ENCODE measurements around the gene UBA1.

UBA1 gene

GRCh38 chrX:47151435-47151834 lies 42.2 kb upstream of the UBA1 start:
- TF ChIP-seq PAX5 (IDR thresholded peaks at IDR 0.05; ENCODE audit: insufficient read depth, low read length, severe bottlenecking) (no peak), POLR2AphosphoS5 (IDR thresholded peaks at IDR 0.05; ENCODE audit: low read depth, low read length) (no peak), POLR2A (IDR thresholded peaks at IDR 0.05; ENCODE audit: low read depth, low read length) (no peak), POU2F2 (IDR thresholded peaks at IDR 0.05; ENCODE audit: low read depth, low read length) (no peak), SPI1 (IDR thresholded peaks at IDR 0.05; ENCODE audit: low read depth, low read length) (no peak), TAF1 (IDR thresholded peaks at IDR 0.05; ENCODE audit: low read depth, low read length) (no peak)
- DNase-seq (ENCODE audit: insufficient read length, low spot score) (no peak), FAIRE-seq (no peak)

DNA sequence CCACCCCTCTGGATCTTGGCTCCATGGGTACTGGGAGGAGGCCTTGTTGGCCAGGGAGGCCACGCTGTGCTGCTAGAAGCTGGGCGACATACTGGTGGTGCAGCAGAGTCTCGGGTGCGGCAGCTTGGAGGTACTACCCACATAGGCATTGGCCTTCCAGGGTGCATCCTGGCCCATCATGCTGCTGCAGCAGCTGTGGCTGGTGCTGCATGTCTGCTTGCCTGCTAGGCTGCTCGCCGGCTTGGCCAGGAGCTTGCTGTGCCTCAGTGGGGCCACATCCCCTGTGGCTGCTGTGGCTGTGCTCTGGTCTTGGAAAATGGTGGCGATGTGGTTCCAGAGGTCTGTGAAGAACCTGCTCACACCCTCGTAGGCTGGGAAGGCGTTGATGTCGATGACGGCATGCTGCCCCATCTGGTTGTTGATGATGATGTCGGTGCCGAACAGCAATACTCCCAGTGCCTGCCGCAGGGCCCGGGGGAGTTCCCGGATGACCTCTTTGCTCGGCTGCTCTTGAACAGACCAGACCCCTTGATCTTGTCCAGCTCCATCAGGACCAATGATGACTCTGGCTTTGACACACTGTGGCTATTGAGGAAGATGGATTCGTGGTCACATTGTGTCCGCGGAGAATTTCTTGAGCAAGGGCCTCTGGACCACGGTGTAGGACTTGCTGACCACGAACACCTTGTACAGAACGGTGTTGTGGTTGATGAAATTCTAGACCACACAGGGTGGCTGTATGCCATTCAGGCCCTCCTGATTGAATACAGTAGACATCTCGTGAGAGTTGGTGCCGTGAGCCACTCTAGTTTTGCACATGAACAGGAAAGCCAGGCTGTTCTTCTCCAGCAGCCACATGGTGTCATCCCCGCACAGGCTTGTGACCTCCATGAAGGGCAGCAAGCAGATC lies 36.8 kb upstream of the UBA1 start:
- DNase-seq (ENCODE audit: insufficient read length, low spot score) (no peak), FAIRE-seq (no peak)
- no peak for TF ChIP-seq POU2F2 (IDR thresholded peaks at IDR 0.05; ENCODE audit: low read depth, low read length)
- TF ChIP-seq POLR2AphosphoS5 (IDR thresholded peaks at IDR 0.05; ENCODE audit: low read depth, low read length) = no peak
- TF ChIP-seq SPI1 (IDR thresholded peaks at IDR 0.05; ENCODE audit: low read depth, low read length) = no peak
- no peak for TF ChIP-seq TAF1 (IDR thresholded peaks at IDR 0.05; ENCODE audit: low read depth, low read length)
- TF ChIP-seq PAX5 (IDR thresholded peaks at IDR 0.05; ENCODE audit: insufficient read depth, low read length, severe bottlenecking) = no peak
- no peak for TF ChIP-seq POLR2A (IDR thresholded peaks at IDR 0.05; ENCODE audit: low read depth, low read length)

DNA sequence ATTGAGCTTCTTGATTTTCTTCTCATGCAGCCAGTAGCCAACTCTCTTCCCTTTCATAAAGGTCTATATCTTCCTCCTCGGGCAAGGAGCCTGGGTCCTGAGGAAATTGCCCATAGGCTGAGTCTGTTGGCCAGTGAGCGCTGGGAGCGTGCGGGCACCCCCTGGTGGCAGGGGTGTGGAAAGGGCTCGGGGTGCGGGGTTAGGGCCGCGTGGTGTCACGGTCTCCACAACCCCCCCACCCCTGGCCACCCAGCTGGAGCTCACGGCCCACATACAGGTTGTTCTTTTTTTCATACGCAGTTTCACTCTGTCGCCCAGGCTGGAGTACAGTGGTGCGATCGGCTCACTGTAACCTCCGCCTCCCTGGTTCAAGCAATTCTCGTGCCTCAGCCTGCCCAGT lies 35.5 kb upstream of the UBA1 start:
- FAIRE-seq (no peak), DNase-seq (ENCODE audit: insufficient read length, low spot score) (no peak)
- TF ChIP-seq PAX5 (IDR thresholded peaks at IDR 0.05; ENCODE audit: insufficient read depth, low read length, severe bottlenecking) = no peak
- no peak for TF ChIP-seq POLR2AphosphoS5 (IDR thresholded peaks at IDR 0.05; ENCODE audit: low read depth, low read length)
- no peak for TF ChIP-seq POU2F2 (IDR thresholded peaks at IDR 0.05; ENCODE audit: low read depth, low read length)
- no peak; the same call in 1 of the 2 replicates for TF ChIP-seq POLR2A (IDR thresholded peaks at IDR 0.05; ENCODE audit: low read depth, low read length)
- TF ChIP-seq SPI1 (IDR thresholded peaks at IDR 0.05; ENCODE audit: low read depth, low read length) = no peak
- no peak for TF ChIP-seq TAF1 (IDR thresholded peaks at IDR 0.05; ENCODE audit: low read depth, low read length)

GRCh38 chrX:47158781-47159180 lies 34.8 kb upstream of the UBA1 start:
- TF ChIP-seq PAX5 (IDR thresholded peaks at IDR 0.05; ENCODE audit: insufficient read depth, low read length, severe bottlenecking) (no peak), POU2F2 (IDR thresholded peaks at IDR 0.05; ENCODE audit: low read depth, low read length) (no peak), POLR2A (IDR thresholded peaks at IDR 0.05; ENCODE audit: low read depth, low read length) (no peak), SPI1 (IDR thresholded peaks at IDR 0.05; ENCODE audit: low read depth, low read length) (no peak), POLR2AphosphoS5 (IDR thresholded peaks at IDR 0.05; ENCODE audit: low read depth, low read length) (no peak), TAF1 (IDR thresholded peaks at IDR 0.05; ENCODE audit: low read depth, low read length) (no peak)
- DNase-seq (ENCODE audit: insufficient read length, low spot score) = no peak
- FAIRE-seq = no peak

DNA sequence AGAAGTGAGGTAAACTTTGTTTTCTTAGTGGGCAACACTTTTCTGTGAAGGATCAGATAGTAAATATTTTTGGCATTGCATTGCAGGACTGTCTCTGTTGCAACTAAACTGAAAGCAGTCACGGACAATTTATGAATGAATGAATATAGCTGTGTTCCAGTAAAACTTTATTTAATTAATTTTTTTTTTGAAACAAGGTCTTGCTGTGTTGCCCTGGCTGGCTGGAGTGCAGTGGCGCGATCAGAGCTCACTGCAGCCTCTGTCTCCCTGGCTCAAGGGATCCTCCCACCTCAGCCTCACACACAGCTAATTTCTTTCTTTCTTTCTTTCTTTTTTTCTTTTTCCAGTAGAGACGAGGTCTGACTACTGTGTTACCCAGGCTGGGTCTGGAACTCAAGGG lies 32.8 kb upstream of the UBA1 start:
- DNase-seq (ENCODE audit: insufficient read length, low spot score) (no peak), FAIRE-seq (no peak)
- no peak for TF ChIP-seq POLR2A (IDR thresholded peaks at IDR 0.05; ENCODE audit: low read depth, low read length)
- TF ChIP-seq SPI1 (IDR thresholded peaks at IDR 0.05; ENCODE audit: low read depth, low read length) = no peak

GRCh38 chrX:47162927-47163583 lies 30.6 kb upstream of the UBA1 start:
- no peak for DNase-seq (ENCODE audit: insufficient read length, low spot score)
- no peak for FAIRE-seq
- TF ChIP-seq SPI1 (IDR thresholded peaks at IDR 0.05; ENCODE audit: low read depth, low read length) = no peak
- TF ChIP-seq TAF1 (IDR thresholded peaks at IDR 0.05; ENCODE audit: low read depth, low read length) = no peak
- TF ChIP-seq POU2F2 (IDR thresholded peaks at IDR 0.05; ENCODE audit: low read depth, low read length) = no peak
- TF ChIP-seq PAX5 (IDR thresholded peaks at IDR 0.05; ENCODE audit: insufficient read depth, low read length, severe bottlenecking) = no peak
- no peak for TF ChIP-seq POLR2AphosphoS5 (IDR thresholded peaks at IDR 0.05; ENCODE audit: low read depth, low read length)
- TF ChIP-seq POLR2A (IDR thresholded peaks at IDR 0.05; ENCODE audit: low read depth, low read length) = no peak

DNA sequence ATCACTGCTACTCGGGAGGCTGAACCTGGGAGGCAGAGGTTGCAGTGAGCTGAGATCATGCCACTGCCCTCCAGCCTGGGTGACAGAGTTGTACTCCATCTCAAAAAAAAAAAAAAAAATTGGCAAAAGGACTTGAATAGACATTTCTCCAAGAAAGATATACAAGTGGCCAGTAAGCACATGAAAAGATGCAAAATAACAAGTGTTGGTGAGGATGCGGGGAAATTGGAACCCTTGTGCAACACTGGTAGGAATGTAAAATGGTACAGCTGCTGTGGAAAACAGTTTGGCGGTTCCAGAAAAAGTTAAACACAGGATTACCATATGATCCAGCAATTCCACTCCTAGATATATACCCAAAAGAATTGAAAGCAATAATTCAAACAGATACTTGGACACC lies 29.2 kb upstream of the UBA1 start:
- FAIRE-seq (no peak), DNase-seq (ENCODE audit: insufficient read length, low spot score) (no peak)
- TF ChIP-seq POLR2A (IDR thresholded peaks at IDR 0.05; ENCODE audit: low read depth, low read length) (no peak), POLR2AphosphoS5 (IDR thresholded peaks at IDR 0.05; ENCODE audit: low read depth, low read length) (no peak), TAF1 (IDR thresholded peaks at IDR 0.05; ENCODE audit: low read depth, low read length) (no peak)

DNA sequence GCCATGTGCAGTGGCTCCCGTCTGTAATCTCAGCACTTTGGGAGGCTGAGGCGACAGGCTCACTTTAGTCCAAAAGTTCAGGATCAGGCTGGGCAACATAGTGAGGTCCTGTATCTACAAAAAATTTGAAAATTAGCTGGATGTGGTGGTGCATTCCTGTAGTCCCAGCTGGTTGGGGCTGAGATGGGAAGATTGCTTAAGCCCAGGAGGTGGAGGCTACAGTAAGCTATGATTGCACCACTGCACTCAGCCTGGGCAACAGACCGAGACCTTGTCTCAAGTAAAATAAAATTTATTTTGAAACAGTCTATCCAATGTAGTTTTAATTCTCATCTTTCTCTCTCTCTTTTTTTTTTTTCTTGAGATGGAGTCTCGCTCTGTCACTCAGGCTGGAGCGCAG lies 27.5 kb upstream of the UBA1 start:
- DNase-seq (ENCODE audit: insufficient read length, low spot score) = no peak
- FAIRE-seq = no peak
- TF ChIP-seq POLR2AphosphoS5 (IDR thresholded peaks at IDR 0.05; ENCODE audit: low read depth, low read length) = no peak
- TF ChIP-seq POLR2A (IDR thresholded peaks at IDR 0.05; ENCODE audit: low read depth, low read length) = no peak
- TF ChIP-seq TAF1 (IDR thresholded peaks at IDR 0.05; ENCODE audit: low read depth, low read length) = no peak
- TF ChIP-seq PAX5 (IDR thresholded peaks at IDR 0.05; ENCODE audit: insufficient read depth, low read length, severe bottlenecking) = no peak
- TF ChIP-seq POU2F2 (IDR thresholded peaks at IDR 0.05; ENCODE audit: low read depth, low read length) = no peak
- TF ChIP-seq SPI1 (IDR thresholded peaks at IDR 0.05; ENCODE audit: low read depth, low read length) = no peak

- FAIRE-seq (no peak), DNase-seq (ENCODE audit: insufficient read length, low spot score) (no peak)
- TF ChIP-seq POLR2AphosphoS5 (IDR thresholded peaks at IDR 0.05; ENCODE audit: low read depth, low read length) (no peak), POU2F2 (IDR thresholded peaks at IDR 0.05; ENCODE audit: low read depth, low read length) (no peak), TAF1 (IDR thresholded peaks at IDR 0.05; ENCODE audit: low read depth, low read length) (no peak), SPI1 (IDR thresholded peaks at IDR 0.05; ENCODE audit: low read depth, low read length) (no peak), PAX5 (IDR thresholded peaks at IDR 0.05; ENCODE audit: insufficient read depth, low read length, severe bottlenecking) (no peak), POLR2A (IDR thresholded peaks at IDR 0.05; ENCODE audit: low read depth, low read length) (no peak)
Measured at GRCh38 chrX:47168495-47169073, 25.0 kb upstream of the UBA1 start.
